Endothelial cell of umbilical vein (primary cell): Measurements from ENCODE around the gene NHLH2. TPM values are rescaled to one million over a fixed set of nuclear protein-coding genes. Genes with fewer than 3 reads are reported as not detected.

Experiments
- BruUV-seq: library from RNA; stranded (reverse); fragments of 400-500 nt; replicated peaks from 2 replicates; lab custom pipeline; 2021; lab: Mats Ljungman, UMichigan
- CTCF ChIA-PET: fragments of 300-600, 350-600 bp; sonication (Branson Sonifier 250); formaldehyde crosslinking; loops from one replicate; lab custom pipeline; 2021; ENCODE audit warnings: antibody characterized with exemption, inconsistent platforms; lab: Charles Lee
- POLR2A ChIA-PET: fragments of 300-600, 350-600 bp; sonication (Branson Sonifier 250); formaldehyde crosslinking; loops from one replicate; lab custom pipeline; 2021; ENCODE audit warnings: antibody characterized with exemption, inconsistent platforms; lab: Charles Lee
- DNase-seq: peaks from one replicate; pipeline ENCODE4 v3.0.0-alpha.2; 2011; ENCODE audit warnings: low read depth, low spot score
- FAIRE-seq: peaks from 2 replicates; lab custom pipeline; 2011; peaks lifted over from hg19 to GRCh38; lab: Jason Lieb, UNC
- H2AFZ ChIP-seq: 2 replicates; pipeline ENCODE4 v1.6.0; 2012; ENCODE audit warnings: low read depth, low read length, control low read depth, inconsistent platforms
- H3K27ac ChIP-seq: 2 replicates; pipeline ENCODE4 v1.5.1; 2011; ENCODE audit warnings: low read depth, mild to moderate bottlenecking, control low read depth, low read length, moderate library complexity; ENCODE audit not compliant: insufficient read depth
- H3K27me3 ChIP-seq, 2 experiments: 2 replicates each; pipeline versions ENCODE4 v1.6.0 to v1.6.1; 2011; ENCODE audit warnings: low read length in 2 of 2, mixed read lengths in 1 of 2; ENCODE audit not compliant: control insufficient read depth in 2 of 2, insufficient read depth in 2 of 2
- H3K36me3 ChIP-seq, 2 experiments: 2 replicates in 1 of 2; 3 replicates in 1 of 2; pipeline ENCODE4 v1.5.1; 2011; ENCODE audit warnings: low read length in 2 of 2, mild to moderate bottlenecking in 1 of 2, moderate library complexity in 1 of 2; ENCODE audit not compliant: control insufficient read depth in 2 of 2, insufficient read depth in 2 of 2; ENCODE audit errors: extremely low read depth in 1 of 2
- H3K4me1 ChIP-seq: 3 replicates; pipeline ENCODE4 v1.5.1; 2011; ENCODE audit warnings: mild to moderate bottlenecking, low read length; ENCODE audit not compliant: control insufficient read depth, insufficient read depth; ENCODE audit errors: extremely low read depth
- H3K4me2 ChIP-seq: 2 replicates; pipeline ENCODE4 v1.6.1; 2011; ENCODE audit warnings: low read length, control low read depth, mixed read lengths; ENCODE audit not compliant: insufficient read depth
- H3K4me3 ChIP-seq, 3 experiments: fragments of 200-600 bp in 1 of 3; sonication (generic), shearing (Covaris generic) in 1 of 3; replicated peaks in 1 of 3; 2 replicates each; pipeline ENCODE4 v1.5.1; 2011 to 2016; ENCODE audit warnings: control low read depth in 3 of 3, low read length in 3 of 3, mild to moderate bottlenecking in 2 of 3, inconsistent platforms in 1 of 3, low read depth in 1 of 3, moderate library complexity in 1 of 3; ENCODE audit not compliant: insufficient read depth in 1 of 3
- H3K79me2 ChIP-seq: 2 replicates; pipeline ENCODE4 v1.6.0; 2012; ENCODE audit warnings: low read length, inconsistent platforms; ENCODE audit not compliant: control insufficient read depth, insufficient read depth
- H3K9ac ChIP-seq: replicated peaks from 2 replicates; pipeline ENCODE3; 2011; ENCODE audit warnings: low read length, control low read depth; ENCODE audit not compliant: insufficient read depth; ENCODE audit errors: extremely low read depth
- H3K9me1 ChIP-seq: replicated peaks from 3 replicates; pipeline ENCODE4 v1.6.0; 2011; ENCODE audit warnings: mild to moderate bottlenecking, low read length; ENCODE audit not compliant: control insufficient read depth, insufficient read depth; ENCODE audit errors: extremely low read depth
- H3K9me3 ChIP-seq: replicated peaks from 2 replicates; pipeline ENCODE4 v1.5.1; 2012; ENCODE audit warnings: low read length, inconsistent platforms; ENCODE audit not compliant: control insufficient read depth, insufficient read depth
- H4K20me1 ChIP-seq: replicated peaks from 2 replicates; pipeline ENCODE3; 2011; ENCODE audit warnings: mild to moderate bottlenecking, low read length; ENCODE audit not compliant: control insufficient read depth, insufficient read depth; ENCODE audit errors: extremely low read depth
- CTCF ChIP-seq, 2 donors: IDR thresholded peaks; 1 replicate in 1 of 2; 2 replicates in 1 of 2; pipeline ENCODE4 v1.5.1; 2011; ENCODE audit warnings: low read length in 2 of 2, mild to moderate bottlenecking in 2 of 2, moderate library complexity in 2 of 2, control low read depth in 1 of 2, inconsistent platforms in 1 of 2, low read depth in 1 of 2; ENCODE audit not compliant: insufficient read depth in 1 of 2; ENCODE audit errors: extremely low read depth in 1 of 2
- EZH2 ChIP-seq: IDR thresholded peaks from 2 replicates; pipeline ENCODE4 v1.6.1; 2012; ENCODE audit warnings: borderline replicate concordance, low read depth, mild to moderate bottlenecking, moderate library complexity, low read length, inconsistent platforms; ENCODE audit not compliant: severe bottlenecking
- FOS ChIP-seq: IDR thresholded peaks from 2 replicates; pipeline ENCODE4 v1.6.1; 2011; ENCODE audit warnings: mild to moderate bottlenecking, low read length, moderate library complexity, borderline replicate concordance; ENCODE audit not compliant: insufficient read depth
- GATA2 ChIP-seq: IDR thresholded peaks from 2 replicates; pipeline ENCODE4 v1.7.0; 2011; ENCODE audit warnings: low read depth, mild to moderate bottlenecking, moderate library complexity, mixed read lengths, low read length; ENCODE audit not compliant: insufficient read length, insufficient read depth
- JUN ChIP-seq: IDR thresholded peaks from 2 replicates; pipeline ENCODE4 v1.6.1; 2011; ENCODE audit warnings: borderline replicate concordance, low read depth; ENCODE audit not compliant: insufficient read length, insufficient read depth
- MAX ChIP-seq: IDR thresholded peaks from 2 replicates; pipeline ENCODE4 v1.6.1; 2011; ENCODE audit not compliant: insufficient read depth, insufficient read length
- MYC ChIP-seq: IDR thresholded peaks from one replicate; pipeline ENCODE4 v1.6.1; 2011; ENCODE audit warnings: mild to moderate bottlenecking, low read depth, low read length
- POLR2A ChIP-seq: IDR thresholded peaks from 2 replicates; pipeline ENCODE4 v1.6.1; 2012; ENCODE audit warnings: low read depth, mild to moderate bottlenecking, control low read depth, low read length
- POLR2AphosphoS5 ChIP-seq: IDR thresholded peaks from 2 replicates; pipeline ENCODE4 v1.6.1; 2012; ENCODE audit warnings: low read depth, mild to moderate bottlenecking, control low read depth, low read length, moderate library complexity; ENCODE audit not compliant: insufficient read depth
- dilution Hi-C: fragments of 300-500 bp; cut with MboI; formaldehyde crosslinking; loops from one replicate; pipeline ENCODE4 v1.15.0; 2019; ENCODE audit warnings: low sequenced_read_pairs; ENCODE audit not compliant: extremely low pct_ligation_motif_present
- intact Hi-C: fragments of 100-400 bp; cut with micrococcal nuclease; formaldehyde crosslinking; loops from one replicate; pipeline ENCODE4 v1.10.0; 2022
- polyA plus RNA-seq, 4 experiments: library from polyadenylated mRNA; depleted of rRNA in 3 of 4; stranded (reverse) in 3 of 4; unstranded in 1 of 4; fragments of >200 nt; gene quantifications; 2 replicates each; pipeline versions ENCODE4 v1.2.1 to v1.2.3, GENCODE V29; 2011 to 2012; ENCODE audit warnings: missing spikeins in 1 of 4
- total RNA-seq: library from RNA; stranded (reverse); gene quantifications from 2 replicates; pipeline ENCODE4 v1.2.3, GENCODE V29; 2021

Gene NHLH2
- total and polyA plus RNA-seq, 2 donors (not counting 3 experiments of a cell fraction or from before 2014, with no cell fraction given): not detected

- Histone ChIP-seq H3K27ac (no peak overlapping the region), H4K20me1 (no peaks in the 10 kb centered on the region), H2AFZ (no peak overlapping the region), H3K36me3 (no peaks in the 10 kb centered on the region), H3K4me3 (no peak overlapping the region), H3K4me2 (no peak overlapping the region), H3K9ac (no peak overlapping the region), H3K9me1 (no peaks in the 10 kb centered on the region), H3K27me3 (no peaks in the 10 kb centered on the region), H3K4me1 (no peaks in the 10 kb centered on the region), H3K79me2 (no peaks in the 10 kb centered on the region), H3K9me3 (no peaks in the 10 kb centered on the region)
- no peak for DNase-seq
- dilution Hi-C loops (no loop called here), intact Hi-C loops (no loop called here)
- no peak for TF ChIP-seq EZH2
- TF ChIP-seq JUN: no peak
- POLR2A ChIA-PET: no interaction called here
- no peak for FAIRE-seq
- CTCF ChIA-PET: interaction anchor here (1.0 kb wide), 1 partner anchor 70 kb away, joined by 3 read pairs; no protein-coding TSS in a partner anchor
- BruUV-seq: no TSS peak
Observed at GRCh38 chr1:115877511-115877910, 36.6 kb upstream of the NHLH2 start.

GRCh38 chr1:115874904-115875303 lies 34.0 kb upstream of the NHLH2 start:
- Histone ChIP-seq H3K27ac (no peak overlapping the region), H3K36me3 (no peaks in the 10 kb centered on the region), H3K4me2 (no peak overlapping the region), H3K9me1 (no peaks in the 10 kb centered on the region), H3K27me3 (no peaks in the 10 kb centered on the region), H4K20me1 (no peaks in the 10 kb centered on the region), H3K4me3 (no peak overlapping the region), H3K9ac (no peak overlapping the region), H3K79me2 (no peaks in the 10 kb centered on the region), H2AFZ (no peak overlapping the region), H3K9me3 (no peaks in the 10 kb centered on the region), H3K4me1 (no peaks in the 10 kb centered on the region)
- no peak for TF ChIP-seq GATA2
- TF ChIP-seq POLR2A: no peak
- TF ChIP-seq FOS: no peak
- no peak for TF ChIP-seq EZH2
- TF ChIP-seq JUN: no peak
- TF ChIP-seq POLR2AphosphoS5: no peak
- TF ChIP-seq MAX: no peak
- no peak for TF ChIP-seq MYC
- TF ChIP-seq CTCF (IDR thresholded peaks at IDR 0.05; ENCODE audit: extremely low read depth in 1 of 2, insufficient read depth in 1 of 2, low read depth in 1 of 2, low read length in 2 of 2): no peak
- ChIA-PET CTCF (no interaction called here), POLR2A (no interaction called here)
- no TSS peak for BruUV-seq
- dilution Hi-C loops (no loop called here), intact Hi-C loops (no loop called here)
- no peak for DNase-seq
- FAIRE-seq: no peak
